Sigmoid colon (tissue), 4 donors: ENCODE measurements around the gene CUL7.

Experiments
- CTCF ChIP-seq, 4 experiments: fragments of 450-650 bp in 3 of 4; fragments of 200-600 bp in 1 of 4; IDR thresholded peaks; one replicate each; pipeline ENCODE4 v1.5.1; 2016 to 2019; ENCODE audit warnings: antibody characterized with exemption in 4 of 4, mild to moderate bottlenecking in 3 of 4, moderate library complexity in 2 of 4
- POLR2A ChIP-seq, 2 donors: fragments of 450-650 bp; IDR thresholded peaks; one replicate each; pipeline ENCODE4 v1.6.1; 2016; ENCODE audit warnings: antibody characterized with exemption in 2 of 2, mild to moderate bottlenecking in 2 of 2, moderate library complexity in 2 of 2
- POLR2AphosphoS5 ChIP-seq, 4 donors: sonication (generic); formaldehyde crosslinking; IDR thresholded peaks; one replicate each; pipeline ENCODE4 v1.6.1; 2017; ENCODE audit warnings: antibody characterized with exemption in 4 of 4

GRCh38 chr6:43020052-43020705, 33.5 kb downstream of the CUL7 start:
- TF ChIP-seq CTCF (IDR thresholded peaks at IDR 0.05) = no peak
- TF ChIP-seq POLR2A (IDR thresholded peaks at IDR 0.05) = no peak
- TF ChIP-seq POLR2AphosphoS5 (IDR thresholded peaks at IDR 0.05) = no peak
